MV-4-11 (cell line): ENCODE data around the gene RAB13.

Source experiments
- DNase-seq: peaks from one replicate; lab custom pipeline; 2025; lab: John Stamatoyannopoulos, UW

RAB13 gene

DNA sequence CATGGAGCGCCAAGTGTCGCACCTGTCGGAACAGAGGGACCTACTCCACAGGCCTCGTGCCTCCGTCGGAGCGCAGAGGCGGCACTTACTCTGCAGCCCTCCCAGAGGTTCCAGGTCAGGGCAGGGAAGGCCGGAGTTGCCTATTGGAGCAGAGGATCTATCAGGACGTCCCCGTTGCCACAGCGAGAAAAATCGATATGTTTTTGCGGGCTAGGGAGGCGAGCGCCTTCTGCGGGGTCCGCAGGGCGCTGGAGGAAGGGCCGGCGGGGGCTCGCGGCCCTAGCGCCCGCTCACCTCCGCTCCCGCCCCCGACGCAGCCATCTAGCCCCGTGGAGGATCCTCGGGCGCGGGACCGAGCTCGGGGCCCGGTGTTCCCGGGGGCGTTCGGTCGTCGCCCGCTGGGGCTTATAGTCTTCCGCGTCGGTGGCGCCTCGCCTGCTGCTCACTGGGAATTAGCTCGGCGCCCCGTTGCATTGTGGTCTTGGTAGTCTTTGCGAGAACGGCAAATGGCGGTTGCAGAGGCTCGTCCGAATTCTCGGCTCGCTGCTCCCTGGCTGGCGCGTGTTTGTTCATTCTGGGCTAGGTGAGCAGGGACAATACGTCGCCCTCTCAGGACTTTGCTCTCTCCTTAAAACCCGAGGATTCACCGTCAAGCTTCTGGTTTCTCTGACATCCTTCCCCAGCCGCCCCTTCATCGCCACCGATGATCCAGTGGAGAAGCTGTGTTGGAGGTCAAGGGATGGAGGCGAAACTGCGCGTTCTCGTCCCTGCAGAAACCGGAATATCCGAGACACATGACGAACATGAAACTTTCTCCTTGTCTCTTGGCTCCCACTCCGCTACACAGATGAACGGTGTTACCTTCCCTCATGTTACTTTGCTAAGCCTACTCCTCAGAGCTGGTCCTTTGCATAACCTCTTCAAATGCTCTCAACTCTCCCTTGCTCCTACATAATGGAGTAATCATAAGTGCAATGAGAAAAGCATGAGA, 8.6 kb downstream of the RAB13 start, which contains the start of gene JTB:
JTB (minus strand) TSS at position 425 of the 991 bp plus-strand sequence; CDS start at position 3, 422 bp downstream.
- peak; percentile 71 for DNase-seq

DNA sequence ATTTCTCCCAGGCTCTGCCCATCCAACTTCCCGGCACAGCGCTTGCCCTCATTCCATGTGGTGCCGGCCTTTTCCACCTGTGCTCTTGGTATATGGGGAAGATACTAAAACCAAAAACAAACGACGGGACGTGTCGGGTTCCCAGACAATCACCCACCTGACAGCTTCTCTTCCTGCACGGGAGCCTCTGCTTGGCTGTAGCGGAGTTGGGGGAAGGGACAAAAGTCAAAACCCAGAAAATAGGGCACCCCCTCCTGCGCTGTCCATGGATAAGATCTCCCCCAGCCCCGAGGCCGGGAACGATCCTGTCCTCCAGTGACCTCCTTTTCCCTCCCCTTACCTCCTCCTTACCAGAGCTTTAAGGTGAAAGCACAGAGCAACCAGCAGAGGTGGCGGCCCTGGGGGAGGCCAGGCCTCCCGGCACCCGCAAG, 9.3 kb downstream of the RAB13 start:
- no peak for DNase-seq

DNA sequence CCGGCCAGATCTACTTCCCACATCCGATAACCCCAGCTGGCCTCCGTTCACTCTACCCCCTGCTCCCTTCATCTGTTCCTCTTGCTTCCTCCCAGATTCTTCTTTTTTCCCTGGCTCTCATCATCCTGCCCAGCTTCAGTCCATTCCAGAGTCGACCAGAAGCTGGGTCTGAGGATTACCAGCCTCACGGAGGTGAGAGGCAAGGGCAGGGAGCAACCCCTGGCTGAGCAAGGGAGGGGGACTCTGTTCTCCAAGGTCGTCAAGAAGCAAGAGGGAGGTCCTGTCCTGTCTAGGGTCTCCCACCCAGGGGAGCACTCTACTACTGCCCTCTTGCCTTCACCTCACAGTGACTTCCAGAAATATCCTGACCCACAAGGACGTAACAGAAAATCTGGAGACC, 12.6 kb downstream of the RAB13 start:
- DNase-seq: no peak

DNA sequence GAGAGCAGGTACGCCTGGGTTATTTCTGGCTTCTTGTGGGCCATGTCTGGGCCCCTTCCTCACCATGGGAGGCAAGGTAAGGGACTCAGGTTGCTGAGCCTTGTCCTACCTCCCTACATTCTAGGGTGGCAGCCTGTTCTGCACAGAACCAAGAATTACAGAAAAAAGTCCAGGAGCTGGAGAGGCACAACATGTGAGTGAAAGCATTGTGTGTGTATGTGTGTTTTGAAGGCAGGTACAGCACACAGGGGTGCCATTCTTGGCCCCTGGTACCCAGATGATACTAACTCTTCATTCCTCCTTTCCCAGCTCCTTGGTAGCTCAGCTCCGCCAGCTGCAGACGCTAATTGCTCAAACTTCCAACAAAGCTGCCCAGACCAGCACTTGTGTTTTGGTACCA, 13.1 kb downstream of the RAB13 start:
- DNase-seq: no peak

DNA sequence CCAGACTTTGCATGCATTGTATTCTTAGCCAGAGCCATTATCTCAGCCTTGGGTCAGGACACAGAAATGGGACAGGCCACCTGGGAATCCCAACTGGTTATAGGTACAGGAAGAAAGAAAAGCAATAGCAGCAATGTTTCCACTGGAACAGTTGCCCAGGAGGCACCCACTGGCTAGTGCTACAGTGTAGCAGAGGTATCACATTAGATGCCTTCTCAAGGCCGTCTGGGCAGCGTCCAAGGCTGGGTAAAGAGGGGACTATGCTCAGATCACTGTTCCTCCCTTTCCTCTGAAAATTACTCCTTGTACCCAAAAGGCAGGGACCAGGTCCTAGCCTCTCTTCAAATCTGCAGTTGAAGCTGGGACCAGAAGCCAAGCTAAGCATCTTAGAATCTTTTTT, 15.8 kb downstream of the RAB13 start:
- DNase-seq: no peak

DNA sequence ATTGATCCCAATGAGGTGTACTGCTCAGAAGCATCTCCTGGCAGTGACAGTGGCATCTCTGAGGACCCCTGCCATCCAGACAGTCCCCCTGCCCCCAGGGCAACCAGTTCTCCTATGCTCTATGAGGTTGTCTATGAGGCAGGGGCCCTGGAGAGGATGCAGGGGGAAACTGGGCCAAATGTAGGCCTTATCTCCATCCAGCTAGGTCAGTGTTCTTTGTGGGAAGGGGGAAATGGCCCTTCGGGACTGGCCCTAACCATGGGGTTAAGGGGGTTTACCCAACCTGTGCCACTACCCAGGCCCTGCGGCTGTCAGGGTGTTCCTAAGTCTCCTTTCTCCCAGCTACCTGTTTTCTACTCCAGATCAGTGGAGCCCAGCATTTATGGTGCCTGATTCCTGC, 17.2 kb downstream of the RAB13 start:
- no peak for DNase-seq

DNA sequence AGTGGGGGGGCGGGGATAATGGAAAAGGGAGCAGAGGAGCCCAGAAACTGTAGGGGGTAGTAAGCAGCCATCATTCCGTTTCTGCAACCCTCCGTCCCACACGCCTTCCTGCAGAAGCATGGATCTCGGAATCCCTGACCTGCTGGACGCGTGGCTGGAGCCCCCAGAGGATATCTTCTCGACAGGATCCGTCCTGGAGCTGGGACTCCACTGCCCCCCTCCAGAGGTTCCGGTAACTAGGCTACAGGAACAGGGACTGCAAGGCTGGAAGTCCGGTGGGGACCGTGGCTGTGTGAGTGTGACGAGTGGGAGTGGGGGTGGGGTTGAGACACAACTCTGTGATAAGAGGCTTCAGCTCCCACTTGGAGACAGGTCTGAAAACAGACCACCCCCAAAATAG, 17.7 kb downstream of the RAB13 start:
- DNase-seq: no peak

DNA sequence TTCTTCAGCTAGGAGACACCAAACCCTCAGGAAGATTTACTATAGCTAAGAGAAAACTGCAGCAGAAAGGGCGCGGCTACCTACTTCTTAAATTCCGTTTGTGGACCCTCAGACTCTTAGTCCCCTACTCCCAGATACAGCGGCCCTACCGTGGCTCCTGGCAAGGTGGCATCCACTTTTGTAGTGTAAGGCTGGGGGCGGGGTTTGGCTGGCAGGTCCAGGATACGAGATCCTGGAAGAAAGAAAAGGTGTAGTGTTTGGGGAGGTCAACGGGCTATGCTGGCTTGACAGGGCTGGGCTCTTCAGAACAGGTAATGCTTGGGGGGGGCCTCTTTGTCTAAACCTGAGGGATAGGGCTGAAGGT, 18.2 kb downstream of the RAB13 start:
- DNase-seq: no peak

DNA sequence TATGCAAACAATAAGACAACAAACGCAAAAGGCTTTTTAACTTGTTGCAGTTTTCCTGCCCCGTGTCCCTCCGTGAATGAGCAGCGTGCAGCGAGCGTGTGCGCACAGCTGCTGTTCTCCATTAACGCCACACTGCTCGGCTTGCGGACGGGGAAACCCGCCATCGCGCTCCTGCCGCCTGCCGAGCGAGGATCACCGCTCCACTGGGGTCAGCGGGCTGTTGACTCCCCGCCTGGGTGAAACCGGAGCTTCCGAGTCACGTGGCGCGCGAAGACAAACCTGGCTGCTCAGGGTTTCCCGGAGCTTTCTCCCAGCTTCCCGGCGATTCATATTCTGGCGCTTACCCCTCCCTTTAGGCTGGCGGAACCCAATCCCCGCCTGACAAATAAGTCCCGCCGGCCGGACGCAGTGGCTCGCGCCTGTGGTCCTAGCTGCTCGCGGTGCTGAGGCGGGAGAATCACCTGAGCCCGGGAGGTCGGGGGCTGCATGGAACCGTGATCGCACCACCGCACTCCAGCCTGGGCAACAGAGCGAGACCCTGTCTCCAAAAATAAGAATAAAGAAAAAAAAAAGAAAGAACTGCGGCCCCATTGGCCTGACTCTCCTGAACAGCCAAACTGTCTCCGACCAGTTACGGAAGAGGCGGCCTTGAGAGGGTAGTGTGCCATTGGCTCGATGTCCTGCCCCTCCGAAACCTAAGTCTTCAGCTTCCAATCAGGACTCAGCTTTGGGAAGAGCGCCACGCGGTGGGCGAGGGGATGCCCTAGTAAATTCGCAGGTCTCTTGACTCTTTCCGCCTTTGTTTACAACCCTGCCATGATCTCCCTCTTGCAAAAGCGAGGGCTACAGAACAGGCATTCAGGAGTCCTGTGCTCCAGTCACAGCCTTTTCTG, 18.8 kb downstream of the RAB13 start, which contains the start of gene CREB3L4:
CREB3L4 (plus strand) TSS at position 796 of the 893 bp plus-strand sequence. CDS start 624 bp downstream, outside the sequence.
- DNase-seq: peak; percentile 98

DNA sequence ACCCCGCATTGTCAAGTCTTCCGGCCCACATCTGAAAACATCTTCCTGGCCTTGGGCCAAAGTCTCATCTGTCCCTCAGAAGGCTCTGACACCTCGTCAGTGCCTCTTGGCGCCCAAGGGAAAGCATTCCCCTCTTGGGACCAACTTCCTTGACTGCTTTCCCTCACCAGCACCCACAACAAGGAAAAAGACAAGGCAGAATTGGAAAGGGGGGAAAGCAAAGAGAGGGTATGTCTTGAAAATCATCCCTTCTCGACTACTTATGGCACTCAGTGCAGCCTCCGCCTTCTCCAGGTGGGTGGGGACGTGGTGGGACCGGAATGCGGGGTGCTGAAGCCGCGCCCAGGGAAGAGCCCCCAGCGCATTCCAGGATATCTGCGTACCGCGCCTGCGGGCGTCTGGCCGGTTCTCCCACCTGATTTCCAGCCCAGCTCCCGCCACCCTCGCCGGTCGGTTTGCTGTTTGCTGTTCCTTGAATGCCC, 22.2 kb downstream of the RAB13 start:
- no peak for DNase-seq

DNA sequence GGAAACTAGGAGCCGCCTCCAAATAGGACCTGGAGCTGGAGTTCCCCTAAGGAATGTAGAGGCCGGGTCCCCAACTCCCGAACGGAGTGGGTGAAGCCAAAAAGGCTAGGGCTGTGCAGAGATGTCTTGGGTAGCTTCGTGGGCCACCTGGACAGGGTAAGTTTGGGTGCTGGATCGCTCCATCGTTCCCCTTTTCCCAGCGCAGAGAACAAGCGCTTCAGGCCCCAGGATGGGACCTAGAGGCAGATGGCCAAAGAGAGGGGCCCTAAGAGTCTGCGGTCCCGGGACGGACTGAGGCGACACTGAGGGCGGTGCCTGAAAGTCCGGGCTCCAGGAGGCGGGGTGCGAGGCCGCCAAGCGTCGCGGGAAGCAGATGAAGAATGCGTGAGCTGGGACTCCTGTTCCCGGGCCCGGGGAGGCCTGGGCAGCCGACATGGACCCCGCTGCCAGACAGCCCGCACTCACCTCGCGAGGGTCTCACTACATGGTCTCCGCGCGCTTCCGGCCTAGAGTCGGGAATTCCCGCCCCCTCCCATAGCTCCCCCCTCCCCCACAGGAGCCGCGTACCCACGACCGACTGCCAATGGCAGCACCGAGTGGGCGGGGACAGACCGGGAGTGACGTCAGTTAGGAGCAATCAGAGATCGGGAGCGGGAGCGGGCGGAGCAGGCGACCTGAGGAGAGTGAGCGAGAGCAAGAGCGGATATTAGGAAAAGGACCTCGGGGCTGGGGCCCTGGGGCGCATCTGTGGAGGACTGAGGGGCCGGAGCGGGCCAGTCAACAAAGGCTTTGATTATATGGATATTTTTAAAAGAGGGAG, 22.9 kb downstream of the RAB13 start, which contains the start of gene SLC39A1:
SLC39A1 (minus strand) TSS at position 508 of the 820 bp plus-strand sequence. CDS start 822 bp downstream, outside the sequence.
- peak; percentile 93 for DNase-seq

DNA sequence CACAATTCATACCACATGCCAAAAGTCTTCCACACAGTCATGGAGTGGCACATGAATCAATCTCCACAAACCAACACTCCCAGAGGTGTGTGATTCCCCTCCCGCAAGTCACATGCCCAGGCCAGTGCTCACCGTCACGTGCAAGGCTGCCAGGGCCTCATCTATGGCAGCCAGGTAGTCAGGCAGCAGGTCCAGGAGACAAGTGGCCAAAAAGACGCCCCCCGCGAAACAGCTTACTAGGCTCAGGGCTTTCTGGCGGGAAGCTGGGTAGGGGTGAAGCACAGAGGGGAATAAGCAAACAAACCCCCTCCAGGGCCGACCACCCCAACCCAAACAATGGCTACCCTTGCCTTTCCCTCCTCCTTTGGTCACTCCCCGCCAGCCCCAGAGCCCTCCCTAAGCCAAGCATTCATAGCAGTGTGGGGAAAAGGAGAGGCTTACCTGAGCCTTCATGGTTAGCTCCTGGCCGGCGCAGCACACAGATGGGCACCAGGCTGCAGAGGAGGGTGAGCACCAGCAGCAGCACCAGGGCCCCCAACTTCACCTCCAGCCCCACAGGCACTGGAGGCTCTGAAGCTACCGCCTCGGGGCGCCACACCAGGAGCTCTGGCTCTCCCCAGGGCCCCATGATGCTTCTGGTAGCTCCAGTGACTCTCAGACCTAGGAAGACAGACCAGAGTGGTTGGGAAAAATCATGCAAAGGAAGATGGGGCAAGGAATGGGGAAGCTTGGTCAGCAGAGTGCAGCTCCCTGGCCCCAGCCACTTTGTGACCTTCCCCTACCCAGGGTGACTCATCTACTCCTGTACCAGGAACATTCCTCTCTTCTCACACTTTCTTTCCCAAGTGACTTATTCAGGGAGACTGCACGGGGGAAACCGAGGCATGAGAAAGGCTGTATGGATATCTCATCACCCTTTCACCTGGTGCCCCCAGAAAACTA, 23.8 kb downstream of the RAB13 start:
- DNase-seq: peak; percentile 46

DNA sequence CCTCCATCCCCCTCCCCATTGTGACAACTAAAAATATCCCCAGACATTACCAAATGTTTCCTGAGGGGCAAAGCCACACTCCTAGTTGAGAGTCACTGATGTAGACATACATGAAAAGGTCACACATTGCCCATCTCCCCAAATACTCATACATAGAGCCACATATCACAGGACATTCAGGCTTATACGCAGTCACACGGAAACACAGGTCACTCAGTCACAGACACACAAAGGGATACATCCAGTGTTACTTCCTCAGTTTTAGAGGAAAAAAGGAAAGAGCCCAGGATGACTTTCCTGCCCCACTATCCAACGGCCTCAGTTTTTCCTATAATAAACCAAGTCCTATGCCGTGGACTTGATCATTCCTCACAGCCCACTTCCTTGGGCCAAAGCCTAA, 24.7 kb downstream of the RAB13 start:
- no peak for DNase-seq

DNA sequence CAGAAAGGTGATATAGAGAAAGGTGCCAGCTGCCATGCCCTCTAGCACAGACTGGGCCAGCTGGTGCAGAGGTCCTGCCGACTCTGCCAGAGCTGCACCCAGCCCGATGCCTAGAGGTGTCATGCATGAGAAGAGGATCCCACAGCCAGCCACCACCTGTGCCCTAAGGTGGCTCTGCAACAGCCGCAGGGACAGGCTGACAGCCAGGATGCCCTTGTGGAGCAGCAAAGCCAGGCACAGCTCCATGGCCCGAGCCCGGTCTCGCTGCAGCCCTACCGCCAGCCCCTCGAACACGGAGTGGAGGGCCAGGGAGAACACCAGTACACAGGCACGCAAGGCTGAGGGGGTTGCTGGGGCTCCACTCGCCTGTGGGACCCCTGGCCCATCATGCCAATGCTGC, 25.9 kb downstream of the RAB13 start:
- DNase-seq: no peak

DNA sequence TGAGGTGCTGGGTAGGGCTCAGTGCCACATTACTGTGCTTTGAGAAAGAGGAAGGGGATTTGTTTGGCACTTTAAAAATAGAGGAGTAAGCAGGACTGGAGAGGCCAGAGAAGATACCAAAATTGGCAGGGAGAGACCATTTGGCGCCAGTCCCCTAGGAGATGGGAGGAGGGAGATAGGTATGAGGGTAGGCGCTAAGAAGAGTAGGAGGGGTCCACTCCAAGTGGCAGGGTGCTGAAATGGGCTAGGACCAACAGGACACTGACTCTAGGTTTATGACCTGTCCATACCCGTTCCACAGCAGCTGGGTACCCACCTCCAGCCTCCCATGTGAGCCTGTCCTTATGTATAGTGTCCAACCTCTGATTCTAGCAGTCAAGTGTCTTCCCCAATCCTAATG, 26.7 kb downstream of the RAB13 start:
- DNase-seq: no peak

DNA sequence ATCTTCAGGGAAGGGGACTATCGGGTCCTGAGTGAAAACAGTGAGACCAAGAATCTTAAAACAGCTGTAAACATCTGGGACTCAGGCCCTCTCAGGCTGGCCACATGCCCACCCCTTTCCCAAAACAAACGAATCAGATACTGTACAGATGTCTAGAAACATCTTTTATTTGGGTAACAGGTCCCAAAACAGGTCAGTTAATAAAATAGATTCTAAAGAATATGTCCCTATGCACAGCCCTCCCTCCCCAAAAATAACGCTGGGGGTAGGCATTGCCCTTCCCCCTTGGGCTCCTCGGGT, 27.2 kb downstream of the RAB13 start:
- DNase-seq: no peak

DNA sequence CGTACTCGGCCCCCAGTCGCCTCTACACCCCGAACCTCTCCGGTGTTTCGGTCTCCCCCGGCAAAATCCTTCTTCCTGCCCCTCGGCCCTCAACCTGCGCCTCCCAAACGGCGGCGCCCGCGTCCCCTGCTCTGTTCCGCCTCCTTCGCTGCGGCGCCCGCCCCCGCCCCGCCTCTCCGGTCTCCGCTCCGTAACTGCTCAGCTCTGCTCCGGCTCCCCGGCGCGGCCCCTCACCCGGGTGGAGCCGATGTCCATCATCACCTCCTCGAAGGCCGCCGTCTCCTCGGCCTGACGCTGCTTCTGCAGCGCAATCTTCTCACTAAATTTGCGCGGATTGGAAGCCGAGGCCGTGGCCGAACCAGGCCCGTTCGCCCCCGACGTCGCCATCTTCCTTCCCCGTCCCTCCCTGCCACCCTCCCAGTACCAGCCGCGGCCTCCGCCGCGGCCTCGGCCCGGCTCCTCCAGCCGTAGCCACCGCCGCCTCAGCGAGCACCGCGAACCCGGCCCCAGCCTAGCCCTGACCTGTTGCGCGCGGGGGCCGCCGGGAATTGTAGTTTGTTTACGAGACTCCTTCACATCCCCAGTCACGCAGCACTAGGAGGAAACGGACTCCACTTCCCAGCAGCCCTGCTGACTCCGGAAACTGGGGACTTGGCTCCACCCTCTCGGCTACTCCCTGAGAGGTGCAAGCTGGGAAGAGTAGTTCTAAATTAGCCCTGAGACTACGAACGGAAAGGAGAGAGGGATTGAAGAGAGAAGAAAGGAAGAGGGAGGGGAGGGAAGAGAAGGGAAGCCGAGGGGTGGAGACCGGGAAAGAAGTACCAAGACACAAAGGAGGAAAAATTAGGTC, 27.8 kb downstream of the RAB13 start, which contains the start of gene CRTC2:
CRTC2 (minus strand) TSS at position 502 of the 850 bp plus-strand sequence; CDS start at position 387, 115 bp downstream.
- peak; percentile 99 for DNase-seq

DNA sequence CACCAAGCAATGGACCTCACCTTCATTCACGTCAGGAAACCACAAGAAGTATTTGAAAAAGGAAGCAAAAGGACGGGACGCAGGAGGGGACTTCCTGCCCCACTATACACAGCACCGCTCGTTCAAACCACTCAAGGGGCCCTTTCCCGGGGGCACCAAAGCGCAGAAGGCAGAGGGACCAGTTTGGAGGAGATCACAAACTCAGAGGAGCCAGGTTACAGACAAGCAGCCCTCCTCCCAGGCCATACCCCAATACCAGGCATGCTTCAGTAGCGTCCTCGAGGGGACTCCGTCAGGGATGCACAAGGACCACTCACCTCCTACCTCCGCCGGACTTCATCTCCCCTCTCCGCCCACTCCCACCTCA, 28.4 kb downstream of the RAB13 start:
- peak; percentile 18 for DNase-seq

DNA sequence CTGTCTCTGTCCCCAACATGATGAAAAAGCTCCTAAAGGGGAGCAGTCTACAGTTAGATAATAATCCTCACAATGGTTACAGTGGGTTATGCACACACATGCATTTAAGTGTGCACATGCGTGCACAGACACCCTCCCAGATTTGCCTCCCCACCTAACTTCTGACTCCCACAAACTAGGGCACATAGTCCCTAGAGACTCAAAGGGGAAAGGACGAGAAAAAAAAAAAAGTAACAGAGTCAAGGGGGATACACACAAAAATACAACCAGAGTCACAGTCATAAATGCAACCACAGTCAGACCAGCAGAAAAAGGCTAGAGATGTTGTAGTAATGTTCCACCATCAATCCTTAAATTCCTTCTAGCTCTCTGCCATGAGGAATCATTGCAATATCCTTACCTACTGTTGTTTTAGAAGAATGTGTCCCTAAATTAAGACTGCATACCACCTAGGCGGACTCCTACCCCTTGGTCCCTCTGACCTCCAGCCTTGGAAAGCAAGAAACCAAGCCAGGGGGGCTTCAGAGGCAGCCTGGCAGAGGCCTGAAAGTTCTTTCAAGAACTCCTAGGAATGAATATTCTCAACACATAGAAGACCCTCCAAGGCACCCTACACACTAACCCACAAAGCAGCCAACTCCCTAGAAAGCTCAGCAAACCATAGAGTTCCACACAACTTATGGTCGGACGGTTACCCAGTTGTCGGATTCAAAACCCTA, 29.0 kb downstream of the RAB13 start:
- no peak for DNase-seq
